ENCODE results near the gene KIT.

DNA sequence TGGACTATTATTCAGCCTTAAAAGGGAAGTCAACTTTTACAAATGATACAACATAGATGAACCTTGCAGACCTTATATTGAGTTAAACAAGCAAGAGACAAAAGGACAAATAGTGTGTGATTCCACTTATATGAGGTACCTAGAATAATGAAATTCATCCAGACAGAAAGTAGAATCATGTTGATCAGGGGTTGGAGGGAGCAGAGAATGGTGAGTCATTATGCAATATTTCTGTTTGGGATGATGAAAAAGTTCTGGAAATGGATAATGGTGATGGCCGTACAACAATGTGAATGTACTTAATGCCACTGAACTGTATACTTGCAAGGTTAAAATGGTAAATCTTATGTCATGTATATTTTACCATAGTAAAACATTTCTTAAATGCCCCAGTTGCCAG lies 22.1 kb downstream of the KIT start:
- TF ChIP-seq CTCF (IDR thresholded peaks at IDR 0.05) (no peak), POLR2A (IDR thresholded peaks at IDR 0.05) (no peak)

Data from esophagus squamous epithelium (tissue), 4 donors.